HG03521 (cell line): ENCODE data around the gene GOSR2.
"Not testable (repeated sequence)": the region's sequence is repeated elsewhere in the genome, so short reads cannot be mapped to it uniquely, and the experiment has no call there.

Experiments
- ATAC-seq: cut with Tn5 transposase; IDR thresholded peaks from one replicate; pipeline ENCODE4 v1.9.1; 2021; ENCODE audit warnings: mild to moderate bottlenecking, moderate library complexity; ENCODE audit not compliant: unreplicated experiment

GOSR2 gene

DNA sequence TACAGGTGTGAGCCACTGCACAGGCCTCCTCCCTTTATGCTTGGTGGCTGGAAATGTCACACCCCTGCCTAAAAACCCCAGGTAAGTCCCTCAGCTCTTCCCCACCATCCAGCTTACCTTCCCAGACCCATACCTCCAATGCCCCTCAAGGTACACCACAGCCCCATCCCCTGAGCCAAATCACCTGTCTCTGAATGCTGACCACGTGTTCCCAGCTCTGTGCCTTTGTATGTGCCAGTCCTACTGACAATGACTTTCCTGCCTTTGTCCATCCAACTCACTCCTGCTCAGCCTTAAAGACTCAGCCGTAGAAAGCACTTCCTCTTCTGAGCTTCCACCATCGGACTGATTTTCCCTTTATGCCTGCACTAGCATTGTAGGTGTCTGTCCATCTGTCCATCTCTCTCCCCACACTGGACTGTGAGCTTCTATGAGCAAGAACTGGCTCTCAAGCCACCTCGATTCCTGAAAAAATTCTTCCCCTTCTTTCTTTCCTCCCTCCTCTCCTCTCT is 30.7 kb upstream of the GOSR2 start:
- ATAC-seq = no peak

DNA sequence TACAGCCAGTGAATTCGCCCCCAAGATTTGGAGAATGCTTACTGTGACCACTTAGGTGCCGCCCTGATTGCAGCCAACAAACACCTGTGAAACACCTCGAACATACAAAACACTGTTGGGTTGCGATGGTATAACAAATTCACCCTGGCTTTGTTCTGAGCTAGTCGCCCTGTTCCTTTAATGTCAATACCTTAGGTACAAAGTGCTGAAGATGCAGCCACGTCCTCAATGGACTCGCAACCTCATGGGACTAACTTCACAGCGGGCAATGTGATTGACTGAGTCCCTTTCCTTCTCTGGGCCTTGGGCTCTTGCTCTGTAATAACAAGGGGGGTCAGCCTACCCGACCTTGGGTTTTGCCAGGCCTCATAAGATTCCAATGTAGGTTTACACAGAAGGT is 28.9 kb upstream of the GOSR2 start:
- ATAC-seq = no peak

DNA sequence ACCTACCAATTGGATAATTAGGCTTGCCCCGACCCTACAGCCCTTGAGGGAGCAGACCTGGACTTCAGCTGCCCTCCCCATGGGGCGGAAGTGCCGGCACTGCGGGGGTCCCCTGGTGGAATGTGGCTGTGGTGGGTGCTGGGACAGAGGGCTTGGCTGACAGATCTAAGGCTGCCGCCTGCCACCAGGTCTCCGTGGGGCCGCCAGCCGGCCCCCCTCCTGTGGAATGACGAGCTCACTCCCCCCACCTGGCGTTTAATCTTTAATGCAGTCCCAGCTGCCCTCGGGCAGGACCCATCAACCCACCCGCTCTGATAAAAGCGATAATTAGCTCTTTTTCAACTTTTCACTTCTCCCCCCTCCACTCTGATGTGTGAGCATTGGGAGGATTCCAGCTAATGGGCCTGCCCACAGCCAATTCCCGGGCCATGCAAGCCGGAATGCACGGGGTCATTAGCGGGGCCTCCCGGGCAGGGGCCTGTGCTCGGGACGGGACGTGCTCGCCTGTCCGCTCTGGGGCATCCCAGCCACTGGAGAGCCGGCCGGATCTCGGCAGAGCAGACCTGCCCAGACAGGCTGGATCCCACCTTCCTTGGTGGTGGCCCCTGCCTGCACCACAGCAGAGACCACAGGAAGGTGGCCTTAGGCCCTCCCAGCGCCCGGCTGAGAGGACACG is 28.3 kb upstream of the GOSR2 start:
- no peak for ATAC-seq

DNA sequence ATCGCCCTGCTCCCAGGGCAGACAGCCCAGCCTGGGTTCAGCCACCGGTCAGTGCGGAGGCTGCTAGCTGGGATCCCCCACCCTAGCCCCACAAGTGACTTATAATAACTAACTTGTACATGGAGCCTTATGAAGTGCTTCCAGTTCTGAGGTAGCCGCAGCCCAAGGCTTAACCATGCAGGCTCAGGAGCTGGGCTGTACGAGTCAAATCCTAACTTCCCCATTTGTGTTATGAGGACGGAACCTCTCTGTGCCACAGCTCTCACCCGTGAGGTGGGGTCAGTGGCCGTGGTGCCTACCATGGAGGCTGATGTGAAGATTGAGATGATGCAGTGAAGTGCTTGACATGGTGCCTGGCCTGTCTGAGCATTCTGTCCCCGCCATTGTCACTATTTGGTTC is 27.8 kb upstream of the GOSR2 start:
- no peak for ATAC-seq

DNA sequence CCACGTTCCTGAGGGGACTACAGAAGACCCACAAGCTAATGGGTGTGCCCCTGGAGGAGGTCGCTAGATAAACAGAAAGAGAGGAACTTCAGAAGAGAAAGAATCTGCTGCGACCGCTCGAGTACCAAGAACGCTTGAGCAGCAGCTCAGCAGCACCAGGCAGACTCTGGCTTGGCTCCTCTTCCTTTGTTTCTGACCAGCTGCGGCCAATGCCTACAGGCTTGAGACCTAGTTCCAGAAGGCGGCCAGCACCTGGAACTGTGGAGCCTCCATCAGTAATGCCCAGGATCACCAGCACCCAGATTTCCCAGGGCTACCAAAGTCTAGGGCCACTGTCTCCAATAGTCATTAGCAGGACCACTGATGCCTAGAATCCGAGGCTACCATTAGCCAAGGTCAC is 26.0 kb upstream of the GOSR2 start:
- no peak for ATAC-seq

DNA sequence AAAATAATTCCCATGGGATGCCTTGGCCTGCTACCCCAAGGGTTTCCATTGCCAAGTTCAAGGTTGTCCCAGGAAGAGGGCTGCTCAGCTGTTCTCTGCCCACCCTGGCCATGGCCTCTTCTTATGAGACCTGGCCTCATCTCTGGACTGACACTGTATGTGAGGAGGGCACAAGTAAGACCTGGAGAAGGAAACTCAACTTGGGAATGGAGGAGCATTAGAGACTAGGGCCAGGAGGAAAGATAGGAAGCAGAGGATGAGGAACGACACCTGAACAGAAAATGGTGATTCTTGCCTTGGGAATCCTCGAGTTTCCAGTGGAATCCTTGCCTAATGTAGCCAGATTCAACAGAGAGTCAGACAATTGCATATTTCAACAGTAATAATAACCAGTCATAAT is 24.6 kb upstream of the GOSR2 start:
- no peak for ATAC-seq

DNA sequence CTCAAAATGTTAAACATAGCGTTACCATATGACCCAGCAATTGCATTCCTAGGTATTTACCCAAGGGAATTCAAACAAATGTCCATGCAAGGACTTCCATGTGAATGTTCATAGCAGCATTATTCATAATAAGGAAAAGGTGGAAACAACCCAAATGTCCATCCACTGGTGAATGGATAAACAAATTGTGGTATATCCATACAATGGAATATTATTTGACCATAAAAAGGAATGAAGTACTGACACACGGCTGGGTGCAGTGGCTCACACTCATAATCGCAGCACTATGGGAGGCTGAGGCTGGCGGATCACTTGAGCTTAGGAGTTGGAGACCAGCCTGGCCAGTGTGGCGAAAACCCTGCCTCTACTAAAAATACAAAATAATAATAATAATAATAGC is 24.1 kb upstream of the GOSR2 start:
- no peak for ATAC-seq

DNA sequence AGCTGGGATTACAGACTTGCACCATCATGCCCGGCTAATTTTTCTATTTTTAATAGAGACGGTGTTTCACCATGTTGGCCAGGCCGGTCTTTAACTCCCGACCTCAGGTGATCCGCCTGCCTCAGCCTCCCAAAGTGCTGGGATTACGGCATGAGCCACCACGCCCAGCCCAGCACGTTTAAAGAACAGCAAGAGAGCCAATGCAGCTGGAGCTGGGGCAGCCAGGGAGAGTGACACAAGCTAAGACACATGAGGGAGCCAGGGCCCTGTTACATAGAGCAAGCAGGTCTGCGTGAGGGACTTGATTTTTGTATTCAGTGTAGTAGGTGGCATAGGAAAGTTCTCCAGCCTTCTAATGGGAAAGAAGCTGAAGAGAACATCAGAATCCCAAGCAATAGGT is 21.7 kb upstream of the GOSR2 start:
- ATAC-seq = no peak

DNA sequence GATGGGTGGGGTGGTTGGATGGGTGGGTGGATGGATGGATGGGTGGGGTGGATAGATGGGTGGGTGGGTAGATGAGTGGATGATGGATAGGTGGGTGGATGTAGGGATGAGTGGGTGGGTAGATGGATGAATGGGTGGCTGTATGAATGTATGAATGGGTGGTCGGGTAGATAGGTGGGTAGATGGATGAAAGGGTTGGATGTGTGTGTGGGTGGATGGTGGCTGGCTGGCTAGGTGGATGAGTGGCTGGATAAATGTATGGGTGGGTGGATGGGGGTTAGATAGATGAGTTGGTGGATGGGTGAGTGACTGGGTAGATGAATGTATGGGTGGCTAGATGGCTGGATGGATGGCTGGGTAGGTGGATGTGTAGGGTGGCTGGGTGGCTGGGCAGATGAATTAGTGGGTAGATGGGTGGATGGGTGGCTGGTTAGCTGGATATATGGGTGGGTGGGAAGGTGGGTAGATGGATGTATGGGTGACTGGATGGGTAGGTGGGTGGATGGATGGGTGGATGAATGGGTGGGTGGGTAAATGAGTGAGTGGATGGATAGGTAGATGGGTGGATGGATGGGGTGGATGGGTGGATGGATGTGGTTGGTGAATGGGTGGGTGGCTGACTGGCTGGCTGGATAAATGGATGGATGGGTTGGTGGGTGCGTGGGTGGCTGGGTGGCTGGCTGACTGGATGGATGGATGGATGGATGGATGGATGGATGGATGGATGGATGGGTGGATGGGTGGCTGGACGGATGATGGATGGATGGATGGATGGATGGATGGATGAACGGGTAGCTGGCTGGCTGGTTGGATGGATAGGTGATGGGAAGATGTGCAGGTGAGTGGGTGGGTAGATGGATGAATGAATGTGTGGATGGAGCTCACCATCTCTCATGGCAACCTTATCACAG is 18.9 kb upstream of the GOSR2 start:
- ATAC-seq = no peak

DNA sequence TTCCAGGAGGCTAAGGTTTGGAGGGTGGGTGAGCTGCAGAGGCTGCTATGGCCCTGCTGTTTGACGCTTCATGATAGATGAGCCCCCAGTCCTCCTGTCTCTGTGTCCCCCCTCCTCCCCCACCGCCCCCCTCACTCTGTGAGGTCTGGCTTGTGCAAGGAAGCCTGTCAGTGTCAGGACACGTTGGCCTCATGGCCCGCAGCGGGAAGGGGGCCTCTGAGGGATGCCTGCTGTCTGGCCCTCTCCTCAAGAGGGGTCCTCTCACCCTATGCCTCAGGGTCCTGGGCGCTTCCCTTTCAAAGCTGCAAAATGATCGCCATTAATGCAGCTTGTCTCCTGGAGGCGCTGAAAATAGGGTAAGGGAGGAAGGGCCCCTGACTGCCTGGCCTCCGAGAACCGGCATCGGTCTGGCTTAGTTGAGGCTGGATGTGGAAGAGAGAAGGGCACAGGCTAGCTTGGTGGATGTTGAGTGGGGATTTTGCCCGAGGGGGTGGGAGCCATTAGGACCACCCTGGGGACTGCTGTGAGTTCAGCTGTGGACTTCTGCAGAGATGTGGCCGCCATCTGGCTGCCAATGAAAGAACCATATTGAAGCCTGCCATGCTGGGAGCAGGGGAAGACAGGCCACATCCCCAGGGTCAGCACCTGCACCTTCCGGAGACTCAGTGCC is 14.8 kb upstream of the GOSR2 start:
- ATAC-seq = no peak

DNA sequence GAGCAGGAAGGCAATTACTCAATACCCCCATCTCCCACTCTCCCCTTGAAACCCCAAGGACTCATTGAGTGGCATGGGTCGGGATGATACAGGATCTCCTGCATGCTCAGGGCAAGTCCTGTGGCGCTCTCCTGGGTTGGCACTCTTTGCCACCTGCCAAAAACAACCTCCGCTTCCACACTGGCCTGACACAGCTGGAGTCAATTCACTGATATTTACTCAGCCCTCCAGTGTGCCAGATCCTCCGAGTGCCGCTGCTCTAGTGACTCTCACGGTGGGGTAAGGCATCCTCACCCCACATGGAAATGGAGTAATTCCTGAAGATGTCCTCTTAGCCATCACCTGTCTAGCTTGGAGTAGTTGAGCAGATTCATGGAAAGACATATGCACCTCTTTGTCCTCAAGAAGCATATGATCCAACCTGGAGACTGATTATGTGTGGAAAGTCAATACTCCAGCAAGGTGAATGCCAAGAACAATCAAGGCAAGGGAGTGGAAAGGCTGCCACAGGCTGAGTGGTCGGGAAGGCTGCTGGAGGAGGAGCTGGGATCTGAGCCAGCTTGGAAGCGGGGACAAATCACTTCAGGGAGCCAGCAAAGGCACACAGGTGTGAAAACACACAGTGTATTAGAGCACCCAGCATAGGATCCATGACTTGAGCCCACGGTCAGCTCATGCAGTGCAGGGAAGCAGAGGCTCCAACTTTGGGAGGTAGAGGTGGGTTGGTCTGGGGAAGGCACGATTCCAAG is 12.6 kb upstream of the GOSR2 start:
- no peak for ATAC-seq

DNA sequence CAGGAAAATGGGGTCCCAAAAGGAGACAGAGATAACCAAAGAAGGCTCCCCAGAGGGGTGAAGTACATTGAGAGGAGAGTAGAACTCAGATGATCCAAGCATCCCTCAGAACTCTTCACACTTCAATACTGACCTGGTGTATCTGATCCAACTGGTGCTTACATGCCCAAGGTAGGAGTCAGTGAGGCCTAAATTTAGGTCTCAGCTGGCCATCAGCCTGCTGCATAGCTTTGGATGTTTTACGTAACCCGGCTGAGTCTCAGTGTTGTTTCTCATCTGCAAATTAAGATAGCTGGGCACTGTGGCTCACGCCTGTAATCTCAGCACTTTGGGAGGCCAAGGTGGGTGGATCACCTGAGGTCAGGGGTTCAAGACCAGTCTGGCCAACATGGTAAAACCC is 11.6 kb upstream of the GOSR2 start:
- ATAC-seq = no peak

DNA sequence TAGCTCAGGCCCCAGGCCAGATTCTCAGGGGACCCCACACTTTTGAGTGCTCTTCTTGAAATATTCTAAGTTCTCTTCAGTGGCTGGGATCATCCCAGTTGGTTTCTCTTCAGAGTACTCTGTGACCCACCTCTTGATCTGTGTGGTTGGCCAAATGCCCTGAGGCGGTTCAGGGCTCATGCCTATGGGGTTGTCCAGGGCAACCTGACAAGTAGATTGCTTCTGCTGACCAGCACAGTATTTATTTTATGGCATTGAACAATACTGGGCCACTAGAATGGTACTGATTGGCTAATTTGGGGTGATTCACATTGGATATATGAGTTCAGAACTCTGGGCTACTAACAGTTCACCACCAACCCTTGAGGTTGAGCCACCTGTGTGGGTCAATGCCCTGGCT is 7.4 kb upstream of the GOSR2 start:
- no peak for ATAC-seq

DNA sequence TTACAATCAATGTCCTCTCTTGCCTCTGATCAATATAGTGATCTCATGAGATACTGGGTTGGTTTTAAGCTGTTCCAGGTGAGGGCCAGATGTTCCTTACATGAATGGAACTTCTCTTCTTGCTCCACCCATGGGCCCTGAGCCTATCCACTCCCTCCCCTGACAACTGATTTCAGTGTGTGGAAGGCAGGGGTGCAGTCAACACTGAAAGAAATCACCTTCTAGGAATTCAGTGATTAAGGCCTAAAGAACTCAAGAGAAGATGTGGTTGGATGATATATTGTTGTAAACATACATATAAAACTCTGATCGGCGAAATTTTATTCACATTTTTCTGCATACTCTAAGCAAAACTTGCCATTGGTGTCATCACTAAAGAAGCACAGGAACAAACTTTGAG is 6.7 kb upstream of the GOSR2 start:
- ATAC-seq = no peak

DNA sequence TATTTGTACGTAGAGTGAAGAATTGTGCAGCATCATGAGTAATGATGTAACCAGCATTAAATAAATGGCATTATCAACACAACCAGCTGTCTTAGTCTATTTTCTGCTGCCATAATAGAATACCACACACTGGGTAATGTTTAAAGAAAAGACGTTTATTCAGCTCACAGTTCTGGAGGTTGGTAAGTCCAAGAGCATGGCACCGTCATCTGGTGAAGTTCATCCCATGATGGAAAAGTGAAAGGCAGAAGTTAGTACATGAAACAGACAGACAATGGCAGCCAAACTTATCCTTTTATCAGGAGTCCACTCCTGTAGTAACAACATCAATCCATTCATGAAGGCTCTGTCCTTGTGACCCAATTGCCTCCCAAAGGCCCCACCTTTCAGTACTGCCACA is 6.3 kb upstream of the GOSR2 start:
- ATAC-seq = no peak

DNA sequence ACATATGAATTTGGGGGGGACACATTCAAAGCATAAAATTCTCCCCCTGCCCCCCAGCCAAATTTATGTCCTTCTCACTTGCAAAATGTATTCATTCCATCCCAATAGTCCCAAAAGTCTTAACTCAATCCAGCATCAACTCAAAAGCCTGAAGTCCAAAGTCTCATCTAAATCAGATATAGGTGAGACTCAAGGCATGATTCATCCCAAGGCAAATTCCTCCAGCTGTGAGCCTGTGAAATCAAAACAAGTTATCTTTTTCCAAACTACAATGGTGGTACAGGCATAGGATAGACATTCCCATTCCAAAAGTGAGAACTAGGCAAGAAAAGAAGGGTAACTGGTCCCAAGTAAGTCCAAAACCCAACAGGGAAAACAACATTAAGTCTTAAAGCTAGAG is 5.9 kb upstream of the GOSR2 start:
- no peak for ATAC-seq

DNA sequence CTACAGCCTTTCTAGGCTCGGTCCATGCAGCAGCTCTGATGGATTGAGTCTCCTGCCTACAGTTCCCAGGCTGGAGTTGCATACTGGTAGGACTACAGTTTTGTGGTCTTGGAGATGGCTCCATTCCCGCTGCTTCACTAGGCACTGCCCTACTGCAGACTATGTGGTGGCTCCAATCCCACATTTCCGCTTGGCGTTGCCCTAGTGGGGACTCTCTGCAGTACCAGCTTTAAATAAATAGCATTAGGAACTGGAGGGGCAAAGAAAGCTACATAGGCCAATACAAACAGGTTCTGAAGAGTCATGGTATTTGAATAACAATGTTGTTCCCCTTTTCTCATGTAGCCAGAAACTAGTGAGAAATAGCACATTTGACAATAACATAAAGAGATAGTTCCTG is 5.4 kb upstream of the GOSR2 start:
- ATAC-seq = no peak

DNA sequence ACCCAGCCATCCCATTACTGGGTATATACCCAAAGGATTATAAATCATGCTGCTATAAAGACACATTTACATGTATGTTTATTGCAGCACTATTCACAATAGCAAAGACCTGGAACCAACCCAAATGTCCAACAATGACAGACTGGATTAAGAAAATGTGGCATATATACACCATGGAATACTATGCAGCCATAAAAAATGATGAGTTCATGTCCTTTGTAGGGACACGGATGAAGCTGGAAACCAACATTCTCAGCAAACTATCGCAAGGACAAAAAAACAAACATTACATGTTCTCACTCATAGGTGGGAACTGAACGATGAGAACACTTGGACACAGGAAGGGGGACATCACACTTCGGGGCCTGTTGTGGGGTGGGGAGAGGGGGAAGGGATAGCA is 998 bp upstream of the GOSR2 start:
- ATAC-seq = not testable (repeated sequence)

DNA sequence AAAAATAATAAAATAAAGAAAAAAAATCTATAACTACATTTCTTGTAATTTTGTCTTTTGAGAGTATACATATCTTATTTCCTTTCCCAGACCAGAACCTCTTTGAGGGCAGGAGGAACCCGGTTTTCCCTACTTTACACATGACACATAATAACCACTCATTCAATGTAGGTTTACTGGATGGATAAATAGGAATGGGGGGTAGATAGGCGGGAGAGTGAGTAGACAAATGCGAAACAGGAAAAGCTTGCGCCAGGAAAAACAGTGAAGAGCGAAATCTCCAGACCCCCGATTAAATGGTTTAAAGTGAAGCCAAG is 515 bp upstream of the GOSR2 start:
- ATAC-seq = no peak

DNA sequence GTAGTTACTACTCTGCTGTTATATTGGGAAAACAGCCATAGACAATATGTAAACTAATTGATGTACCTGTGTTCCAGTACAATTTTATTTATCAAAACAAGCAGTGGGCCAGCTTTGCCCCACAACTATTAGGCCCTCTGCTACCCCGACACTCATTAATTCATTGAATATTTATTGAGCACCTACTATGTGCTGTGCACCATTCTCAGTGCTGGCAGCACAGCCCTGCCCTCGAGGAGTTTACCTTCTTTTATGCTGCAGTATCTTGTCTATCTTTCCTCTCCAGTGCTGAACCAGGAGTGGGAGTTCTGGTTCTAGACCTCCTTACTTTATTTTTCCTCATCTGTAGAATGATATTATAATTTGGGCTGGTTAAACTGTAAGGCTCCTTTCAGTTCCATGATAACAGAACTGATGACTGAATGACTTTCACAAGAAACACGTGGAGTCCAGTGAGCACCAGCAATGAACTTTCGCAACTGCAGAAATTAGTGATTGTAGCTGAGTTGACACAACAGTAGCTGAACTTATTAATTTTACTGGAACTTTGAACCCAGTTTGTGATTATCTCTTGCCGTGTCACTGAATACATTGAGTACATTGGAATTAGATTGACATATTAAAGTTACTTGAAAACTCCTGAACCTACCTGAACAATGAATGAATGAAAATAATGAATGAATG is 2.4 kb downstream of the GOSR2 start:
- no peak for ATAC-seq
